Measurements from ENCODE around the gene PRPF6. TPM values are rescaled to one million over a fixed set of nuclear protein-coding genes. Genes with fewer than 3 reads are reported as not detected.

Gene PRPF6
- total and polyA plus RNA-seq, 2 of the 13 experiments (the other 11 are each of a cell fraction or from before 2014, with no cell fraction given): 63.7 to 101 TPM

DNA sequence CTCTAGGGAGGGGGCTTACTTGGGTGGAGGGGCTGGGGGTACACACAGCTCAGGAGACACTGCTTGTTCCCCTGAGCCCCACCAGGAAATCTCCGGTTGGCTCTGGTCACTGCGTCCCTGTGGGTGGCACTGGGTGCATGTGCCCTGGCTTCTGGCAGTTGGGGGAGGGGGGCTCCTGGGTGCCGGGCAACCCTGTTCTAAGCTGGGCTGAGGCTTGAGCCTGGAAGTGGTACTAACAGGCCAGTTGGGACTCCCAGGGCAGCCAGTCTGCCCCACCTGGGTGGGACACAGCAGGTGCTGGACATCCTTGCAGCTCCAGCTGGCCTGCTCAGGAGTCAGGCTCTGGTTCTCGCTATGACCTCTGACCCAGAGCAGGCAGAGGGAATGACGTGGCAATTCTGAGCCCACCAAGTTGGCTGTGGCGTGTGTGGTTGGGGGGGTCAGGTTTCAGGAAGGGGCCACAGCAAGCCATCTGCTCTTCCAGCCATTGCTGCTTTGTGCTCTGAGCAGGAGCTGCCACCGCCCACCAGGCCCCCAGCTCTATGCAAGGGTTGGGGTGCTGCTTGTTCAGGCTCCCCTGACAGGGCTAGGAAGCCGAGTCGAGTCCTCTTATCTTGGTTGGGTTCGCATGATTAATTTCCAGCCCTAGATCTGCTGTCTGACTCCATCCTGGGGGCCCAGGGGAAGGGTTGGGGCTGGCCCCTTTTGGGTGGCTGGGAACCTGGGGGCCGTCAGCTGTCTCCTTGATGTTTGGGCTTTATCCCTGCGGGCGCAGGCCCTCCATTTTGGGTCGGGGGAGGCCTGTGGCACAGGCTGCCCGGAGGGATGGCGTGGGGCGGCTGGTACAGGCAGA is 55.6 kb downstream of the PRPF6 start (continued):
- peak; percentile 69 for TF ChIP-seq BRD4 (CRISPR knock-in tag; IDR thresholded peaks at IDR 0.05)
- TF ChIP-seq ZNF382 (CRISPR knock-in tag; IDR thresholded peaks at IDR 0.05; ENCODE audit: borderline replicate concordance): no peak
- no peak; the same call in 1 of the 2 replicates for TF ChIP-seq ATF7-NPFF (CRISPR knock-in tag; IDR thresholded peaks at IDR 0.05; ENCODE audit: low read depth)
- TF ChIP-seq KDM6A (CRISPR knock-in tag; IDR thresholded peaks at IDR 0.05; ENCODE audit: low read depth): no peak
- 0 out of 2 replicates have a peak, but pooled peaks have one; percentile 24 for TF ChIP-seq ZNF337 (CRISPR knock-in tag; IDR thresholded peaks at IDR 0.05; ENCODE audit: borderline replicate concordance, low read depth)
- TF ChIP-seq POGZ (CRISPR knock-in tag; IDR thresholded peaks at IDR 0.05): peak; percentile 71
- no peak for TF ChIP-seq NFYC (CRISPR knock-in tag; IDR thresholded peaks at IDR 0.05)
- TF ChIP-seq, protein P1, sequence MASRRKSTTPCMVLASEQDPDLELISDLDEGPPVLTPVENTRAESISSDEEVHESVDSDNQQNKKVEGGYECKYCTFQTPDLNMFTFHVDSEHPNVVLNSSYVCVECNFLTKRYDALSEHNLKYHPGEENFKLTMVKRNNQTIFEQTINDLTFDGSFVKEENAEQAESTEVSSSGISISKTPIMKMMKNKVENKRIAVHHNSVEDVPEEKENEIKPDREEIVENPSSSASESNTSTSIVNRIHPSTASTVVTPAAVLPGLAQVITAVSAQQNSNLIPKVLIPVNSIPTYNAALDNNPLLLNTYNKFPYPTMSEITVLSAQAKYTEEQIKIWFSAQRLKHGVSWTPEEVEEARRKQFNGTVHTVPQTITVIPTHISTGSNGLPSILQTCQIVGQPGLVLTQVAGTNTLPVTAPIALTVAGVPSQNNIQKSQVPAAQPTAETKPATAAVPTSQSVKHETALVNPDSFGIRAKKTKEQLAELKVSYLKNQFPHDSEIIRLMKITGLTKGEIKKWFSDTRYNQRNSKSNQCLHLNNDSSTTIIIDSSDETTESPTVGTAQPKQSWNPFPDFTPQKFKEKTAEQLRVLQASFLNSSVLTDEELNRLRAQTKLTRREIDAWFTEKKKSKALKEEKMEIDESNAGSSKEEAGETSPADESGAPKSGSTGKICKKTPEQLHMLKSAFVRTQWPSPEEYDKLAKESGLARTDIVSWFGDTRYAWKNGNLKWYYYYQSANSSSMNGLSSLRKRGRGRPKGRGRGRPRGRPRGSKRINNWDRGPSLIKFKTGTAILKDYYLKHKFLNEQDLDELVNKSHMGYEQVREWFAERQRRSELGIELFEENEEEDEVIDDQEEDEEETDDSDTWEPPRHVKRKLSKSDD (CRISPR knock-in tag; IDR thresholded peaks at IDR 0.05; ENCODE audit: low read depth): peak; percentile 16; the same call in 1 of the 2 replicates
- no peak for TF ChIP-seq DNMT1 (CRISPR knock-in tag; IDR thresholded peaks at IDR 0.05)
- no peak for TF ChIP-seq ZNF660 (CRISPR knock-in tag; IDR thresholded peaks at IDR 0.05; ENCODE audit: borderline replicate concordance, low read depth)
- peak; percentile 41; the same call in 1 of the 2 replicates for TF ChIP-seq ZNF546 (CRISPR knock-in tag; conservative IDR thresholded peaks at IDR 0.05)
- no peak for TF ChIP-seq ZSCAN12 (CRISPR knock-in tag; IDR thresholded peaks at IDR 0.05)
- TF ChIP-seq TOE1 (CRISPR knock-in tag; IDR thresholded peaks at IDR 0.05): no peak
- no peak for TF ChIP-seq ZNF674 (CRISPR knock-in tag; IDR thresholded peaks at IDR 0.05; ENCODE audit: low read depth)
- TF ChIP-seq, protein P2, sequence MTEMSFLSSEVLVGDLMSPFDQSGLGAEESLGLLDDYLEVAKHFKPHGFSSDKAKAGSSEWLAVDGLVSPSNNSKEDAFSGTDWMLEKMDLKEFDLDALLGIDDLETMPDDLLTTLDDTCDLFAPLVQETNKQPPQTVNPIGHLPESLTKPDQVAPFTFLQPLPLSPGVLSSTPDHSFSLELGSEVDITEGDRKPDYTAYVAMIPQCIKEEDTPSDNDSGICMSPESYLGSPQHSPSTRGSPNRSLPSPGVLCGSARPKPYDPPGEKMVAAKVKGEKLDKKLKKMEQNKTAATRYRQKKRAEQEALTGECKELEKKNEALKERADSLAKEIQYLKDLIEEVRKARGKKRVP (CRISPR knock-in tag; IDR thresholded peaks at IDR 0.05): 0 out of 4 replicates have a peak, but pooled peaks of 1 of the 2 experiments have one; percentile 24
- no peak for TF ChIP-seq ZMYM3 (CRISPR knock-in tag; IDR thresholded peaks at IDR 0.05)
- no peak for TF ChIP-seq TMF1 (CRISPR knock-in tag; IDR thresholded peaks at IDR 0.05; ENCODE audit: low read depth)
- peak; percentile 79 for TF ChIP-seq CCAR2 (optimal IDR thresholded peaks at IDR 0.05; ENCODE audit: low read depth, low read length)
- TF ChIP-seq, protein P3, sequence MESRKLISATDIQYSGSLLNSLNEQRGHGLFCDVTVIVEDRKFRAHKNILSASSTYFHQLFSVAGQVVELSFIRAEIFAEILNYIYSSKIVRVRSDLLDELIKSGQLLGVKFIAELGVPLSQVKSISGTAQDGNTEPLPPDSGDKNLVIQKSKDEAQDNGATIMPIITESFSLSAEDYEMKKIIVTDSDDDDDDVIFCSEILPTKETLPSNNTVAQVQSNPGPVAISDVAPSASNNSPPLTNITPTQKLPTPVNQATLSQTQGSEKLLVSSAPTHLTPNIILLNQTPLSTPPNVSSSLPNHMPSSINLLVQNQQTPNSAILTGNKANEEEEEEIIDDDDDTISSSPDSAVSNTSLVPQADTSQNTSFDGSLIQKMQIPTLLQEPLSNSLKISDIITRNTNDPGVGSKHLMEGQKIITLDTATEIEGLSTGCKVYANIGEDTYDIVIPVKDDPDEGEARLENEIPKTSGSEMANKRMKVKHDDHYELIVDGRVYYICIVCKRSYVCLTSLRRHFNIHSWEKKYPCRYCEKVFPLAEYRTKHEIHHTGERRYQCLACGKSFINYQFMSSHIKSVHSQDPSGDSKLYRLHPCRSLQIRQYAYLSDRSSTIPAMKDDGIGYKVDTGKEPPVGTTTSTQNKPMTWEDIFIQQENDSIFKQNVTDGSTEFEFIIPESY (CRISPR knock-in tag; IDR thresholded peaks at IDR 0.05): peak; percentile 14; the same call in 1 of the 2 replicates
- TF ChIP-seq, protein P4, sequence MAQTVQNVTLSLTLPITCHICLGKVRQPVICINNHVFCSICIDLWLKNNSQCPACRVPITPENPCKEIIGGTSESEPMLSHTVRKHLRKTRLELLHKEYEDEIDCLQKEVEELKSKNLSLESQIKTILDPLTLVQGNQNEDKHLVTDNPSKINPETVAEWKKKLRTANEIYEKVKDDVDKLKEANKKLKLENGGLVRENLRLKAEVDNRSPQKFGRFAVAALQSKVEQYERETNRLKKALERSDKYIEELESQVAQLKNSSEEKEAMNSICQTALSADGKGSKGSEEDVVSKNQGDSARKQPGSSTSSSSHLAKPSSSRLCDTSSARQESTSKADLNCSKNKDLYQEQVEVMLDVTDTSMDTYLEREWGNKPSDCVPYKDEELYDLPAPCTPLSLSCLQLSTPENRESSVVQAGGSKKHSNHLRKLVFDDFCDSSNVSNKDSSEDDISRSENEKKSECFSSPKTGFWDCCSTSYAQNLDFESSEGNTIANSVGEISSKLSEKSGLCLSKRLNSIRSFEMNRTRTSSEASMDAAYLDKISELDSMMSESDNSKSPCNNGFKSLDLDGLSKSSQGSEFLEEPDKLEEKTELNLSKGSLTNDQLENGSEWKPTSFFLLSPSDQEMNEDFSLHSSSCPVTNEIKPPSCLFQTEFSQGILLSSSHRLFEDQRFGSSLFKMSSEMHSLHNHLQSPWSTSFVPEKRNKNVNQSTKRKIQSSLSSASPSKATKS (CRISPR knock-in tag; IDR thresholded peaks at IDR 0.05): no peak

Data from HepG2 (cell line).